Urinary bladder (tissue), 4 donors: ENCODE results near the gene AMBRA1. TPM values are rescaled to one million over a fixed set of nuclear protein-coding genes. Genes with fewer than 3 reads are reported as not detected.

ENCODE experiments used
- DNase-seq: peaks from one replicate; pipeline ENCODE4 v3.0.0-alpha.2; 2015; ENCODE audit errors: extremely low spot score
- H3K27ac ChIP-seq: one replicate; pipeline ENCODE4 v1.5.1; 2013; ENCODE audit warnings: low read depth, mild to moderate bottlenecking, moderate library complexity
- H3K36me3 ChIP-seq: one replicate; pipeline ENCODE4 v1.6.1; 2013; ENCODE audit warnings: mild to moderate bottlenecking, moderate library complexity; ENCODE audit not compliant: insufficient read depth
- H3K4me1 ChIP-seq: one replicate; pipeline ENCODE4 v1.6.1; 2013; ENCODE audit warnings: mild to moderate bottlenecking, moderate library complexity; ENCODE audit not compliant: insufficient read depth
- H3K4me3 ChIP-seq: one replicate; pipeline ENCODE4 v1.5.1; 2013; ENCODE audit warnings: low read depth, low read length
- WGBS: extraction: QIAGEN DNeasy Blood & Tissue Kit; methylation state at CpG from one replicate; pipeline ENCODE4 v1.1.7; 2013; 5-methylcytosine and 5-hydroxymethylcytosine counted together
- polyA plus RNA-seq: library from polyadenylated mRNA; stranded (reverse); fragments of 200-250 nt; gene quantifications from one replicate; pipeline ENCODE4 v1.2.3, GENCODE V29; 2013
- small RNA-seq: library from RNA; depleted of rRNA; stranded (forward); fragments of <200 nt; gene quantifications from one replicate; pipeline ENCODE3, GENCODE V24; 2014
- total RNA-seq: library from RNA; depleted of rRNA; stranded (reverse); fragments of >200 nt; gene quantifications from one replicate; pipeline ENCODE4 v1.2.3, GENCODE V29; 2014
- donor health status: healthy with polysubstance abuse.
- donor health status: healthy.

Gene AMBRA1
- total and polyA plus RNA-seq, 2 donors, result 21.9 to 22.9 TPM

DNA sequence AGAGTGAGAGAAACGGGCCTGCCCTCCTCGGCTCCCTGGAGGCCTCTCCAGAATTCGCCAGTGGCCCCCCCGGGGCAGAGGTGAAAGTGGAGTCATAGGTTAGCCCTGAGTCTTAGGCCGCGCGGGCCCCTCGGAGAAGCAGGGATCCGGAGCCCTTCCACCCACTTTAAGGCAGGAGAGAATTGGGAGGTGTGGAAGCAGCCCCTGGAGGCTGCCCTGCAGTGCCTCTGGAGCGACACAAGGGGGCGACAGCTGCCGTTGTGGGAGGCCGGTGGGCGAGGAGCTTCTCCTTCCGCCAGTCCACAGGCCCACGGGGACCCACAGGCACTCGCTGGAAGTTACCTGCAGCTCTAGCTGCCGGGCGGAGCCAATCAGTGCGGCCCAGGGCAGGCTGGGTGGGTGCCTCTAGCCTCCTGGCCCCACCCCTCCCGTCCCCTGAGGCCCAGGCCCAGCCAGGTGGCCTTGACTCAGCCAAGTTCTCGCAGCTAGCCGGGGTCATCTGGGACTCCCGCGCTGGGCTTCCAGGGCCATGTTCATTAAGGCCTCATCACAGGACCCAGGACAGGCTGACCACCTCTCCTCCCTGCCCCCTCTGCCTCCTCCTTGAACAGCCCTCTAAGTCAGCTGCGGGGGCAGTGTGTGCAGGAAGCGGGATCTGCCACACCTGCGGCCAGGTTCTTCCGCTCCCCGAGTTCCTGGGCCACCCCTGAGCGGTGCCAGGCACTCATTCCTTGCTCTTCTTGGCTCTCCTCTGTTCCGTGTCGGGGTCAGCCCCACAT, 241.6 kb downstream of the AMBRA1 start:
- no peaks in the 10 kb centered on the region for H3K4me1 ChIP-seq
- no peak overlapping the region for H3K4me3 ChIP-seq
- DNase-seq, result no peak
- H3K36me3 ChIP-seq, result no peaks in the 10 kb centered on the region
- H3K27ac ChIP-seq, result no peak overlapping the region
- 62% methylated on average over 33 of the region's 33 CpGs for WGBS

DNA sequence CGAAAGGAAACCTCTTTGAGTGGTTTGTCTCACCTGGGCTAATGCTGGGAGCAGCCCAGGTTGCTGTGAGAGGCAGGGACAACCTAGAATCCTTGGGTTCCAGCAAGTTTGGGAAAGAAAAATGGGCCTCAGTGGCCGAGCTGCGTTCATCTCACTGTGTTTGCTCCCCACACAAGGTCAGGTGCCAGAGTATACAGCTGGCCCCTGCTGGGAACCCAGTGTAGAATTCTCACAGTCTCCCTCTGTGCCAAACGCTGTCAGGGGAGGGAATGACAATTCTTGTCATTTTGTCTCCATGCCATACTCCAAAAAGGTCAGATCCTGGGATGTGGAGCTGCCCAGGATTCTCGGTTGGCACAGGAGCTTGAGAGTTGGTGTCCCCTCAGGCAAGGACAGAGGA, 242.2 kb downstream of the AMBRA1 start:
- DNase-seq, result no peak
- H3K36me3 ChIP-seq, result no peaks in the 10 kb centered on the region
- no peak overlapping the region for H3K4me3 ChIP-seq
- H3K27ac ChIP-seq, result no peak overlapping the region
- no peaks in the 10 kb centered on the region for H3K4me1 ChIP-seq
- 80% methylated on average over 5 of the region's 5 CpGs for WGBS

DNA sequence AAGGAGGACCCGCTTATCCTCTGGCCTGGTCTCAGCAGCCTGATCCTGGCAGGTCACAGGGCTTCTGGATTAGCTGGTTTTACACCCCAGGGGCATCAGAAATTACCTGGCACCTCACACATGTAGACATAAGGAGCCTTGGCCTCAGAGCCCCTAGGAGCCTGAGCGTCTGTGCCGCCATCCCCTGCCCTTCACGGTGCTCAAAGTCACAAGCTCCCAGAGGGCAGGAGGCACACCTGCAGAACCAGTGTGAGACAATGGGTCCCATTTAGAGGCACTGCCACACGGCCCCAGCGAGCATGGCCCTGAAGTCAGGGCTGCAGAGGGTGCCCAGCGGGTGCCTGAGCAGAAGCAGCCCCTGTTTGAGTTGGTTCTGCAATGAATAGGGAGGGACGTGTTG, 242.7 kb downstream of the AMBRA1 start:
- DNase-seq, result no peak
- Histone ChIP-seq H3K4me3 (no peak overlapping the region), H3K36me3 (no peaks in the 10 kb centered on the region), H3K4me1 (no peaks in the 10 kb centered on the region), H3K27ac (no peak overlapping the region)
- 92% methylated on average over 8 of the region's 8 CpGs for WGBS

DNA sequence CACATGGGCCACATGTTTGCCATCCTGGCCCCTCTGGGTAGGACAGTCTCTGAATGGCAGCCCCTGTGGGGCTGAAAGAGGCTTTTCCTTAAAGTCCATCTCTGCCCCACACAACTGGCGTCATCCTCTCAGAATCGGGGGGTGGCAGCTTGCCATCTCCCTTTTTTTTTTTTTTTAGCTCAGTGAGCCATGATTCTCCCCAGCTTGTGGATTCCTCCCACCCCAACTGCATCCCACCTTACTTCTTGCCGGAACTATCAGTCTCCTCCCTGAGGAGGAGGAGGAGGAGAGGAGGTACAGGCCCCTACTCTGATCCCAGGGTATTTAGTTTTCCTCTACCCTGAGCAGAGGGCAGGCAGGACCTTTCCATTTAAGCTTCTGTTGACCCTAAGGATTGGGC, 243.1 kb downstream of the AMBRA1 start:
- H3K4me3 ChIP-seq, result no peak overlapping the region
- no peaks in the 10 kb centered on the region for H3K4me1 ChIP-seq
- H3K27ac ChIP-seq, result no peak overlapping the region
- no peak for DNase-seq
- H3K36me3 ChIP-seq, result no peaks in the 10 kb centered on the region
- WGBS, result 65% methylated on average over 3 of the region's 3 CpGs

DNA sequence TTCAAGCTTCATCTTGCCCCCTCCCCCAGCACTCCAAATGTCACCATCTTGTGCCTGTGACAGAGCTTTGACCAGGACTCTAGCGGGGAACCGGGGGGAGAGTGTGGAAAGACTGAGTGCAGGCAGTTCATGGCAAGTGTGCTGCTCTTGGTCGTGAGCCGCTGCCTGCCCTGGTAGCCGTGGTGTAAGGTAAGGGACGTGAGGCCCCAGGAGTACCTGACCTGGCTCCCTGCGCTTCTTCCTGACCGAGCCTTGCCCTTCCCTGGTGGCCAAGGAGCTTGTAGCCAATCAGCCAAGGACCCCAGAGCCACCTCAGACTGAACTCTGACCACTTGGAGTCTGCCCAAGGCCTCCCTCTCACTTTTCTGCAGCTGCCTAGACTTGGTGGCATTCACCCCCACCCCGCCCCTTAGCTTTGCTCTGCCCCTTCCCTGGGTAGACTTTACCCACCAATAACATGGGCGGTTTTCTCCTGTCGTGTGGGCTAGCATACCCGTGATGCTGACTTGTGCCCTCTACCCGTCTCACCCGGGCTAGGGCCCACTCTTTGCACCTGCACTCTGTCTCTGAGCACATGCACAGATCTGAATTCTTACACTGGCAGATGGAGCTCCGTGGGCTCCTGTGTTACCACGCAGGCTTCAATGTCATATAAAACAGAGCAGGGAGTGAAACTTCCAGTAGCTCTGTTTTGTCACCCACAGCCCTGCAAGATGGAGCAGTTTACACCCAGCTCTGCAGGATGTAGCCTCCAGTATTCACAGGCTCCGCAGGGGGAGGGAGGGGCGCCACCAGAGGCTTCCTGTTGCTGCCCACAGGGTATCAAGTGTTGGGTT, 245.0 kb downstream of the AMBRA1 start:
- Histone ChIP-seq H3K4me3 (peak overlapping the region; percentile 67), H3K27ac (no peak overlapping the region), H3K4me1 (no peaks in the 10 kb centered on the region), H3K36me3 (no peaks in the 10 kb centered on the region)
- no peak for DNase-seq
- WGBS, result 74% methylated on average over 18 of the region's 18 CpGs

DNA sequence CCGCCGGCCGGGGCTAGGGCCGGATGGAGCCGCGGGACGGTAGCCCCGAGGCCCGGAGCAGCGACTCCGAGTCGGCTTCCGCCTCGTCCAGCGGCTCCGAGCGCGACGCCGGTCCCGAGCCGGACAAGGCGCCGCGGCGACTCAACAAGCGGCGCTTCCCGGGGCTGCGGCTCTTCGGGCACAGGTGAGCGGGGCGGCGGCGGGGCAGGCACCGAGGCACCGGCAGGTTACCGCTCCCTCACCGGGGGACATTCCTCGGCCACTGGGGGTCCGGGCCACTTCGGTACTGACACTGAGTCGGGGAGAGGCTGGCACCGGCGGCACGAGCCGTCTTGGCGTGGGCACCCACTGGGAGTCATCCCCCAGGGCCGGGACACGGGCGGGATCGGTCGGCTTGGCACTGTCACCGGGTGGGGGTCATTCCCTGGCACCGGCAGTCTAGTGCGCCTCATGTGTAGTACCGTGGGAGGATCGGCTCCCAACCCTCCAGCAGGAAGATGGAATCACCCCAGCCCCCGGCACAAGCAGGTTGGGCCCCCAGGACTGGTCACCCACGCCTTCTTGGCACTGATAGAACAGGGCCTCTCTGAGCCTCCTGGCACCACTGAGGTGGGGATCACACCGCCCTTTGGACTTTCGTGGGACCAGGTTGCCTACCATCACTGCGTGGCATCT, 246.0 kb downstream of the AMBRA1 start:
- Histone ChIP-seq H3K4me3 (peak overlapping the region; percentile 67), H3K4me1 (no peaks in the 10 kb centered on the region), H3K27ac (no peak overlapping the region), H3K36me3 (no peaks in the 10 kb centered on the region)
- WGBS, result 3% methylated on average over 63 of the region's 63 CpGs
- DNase-seq, result no peak

DNA sequence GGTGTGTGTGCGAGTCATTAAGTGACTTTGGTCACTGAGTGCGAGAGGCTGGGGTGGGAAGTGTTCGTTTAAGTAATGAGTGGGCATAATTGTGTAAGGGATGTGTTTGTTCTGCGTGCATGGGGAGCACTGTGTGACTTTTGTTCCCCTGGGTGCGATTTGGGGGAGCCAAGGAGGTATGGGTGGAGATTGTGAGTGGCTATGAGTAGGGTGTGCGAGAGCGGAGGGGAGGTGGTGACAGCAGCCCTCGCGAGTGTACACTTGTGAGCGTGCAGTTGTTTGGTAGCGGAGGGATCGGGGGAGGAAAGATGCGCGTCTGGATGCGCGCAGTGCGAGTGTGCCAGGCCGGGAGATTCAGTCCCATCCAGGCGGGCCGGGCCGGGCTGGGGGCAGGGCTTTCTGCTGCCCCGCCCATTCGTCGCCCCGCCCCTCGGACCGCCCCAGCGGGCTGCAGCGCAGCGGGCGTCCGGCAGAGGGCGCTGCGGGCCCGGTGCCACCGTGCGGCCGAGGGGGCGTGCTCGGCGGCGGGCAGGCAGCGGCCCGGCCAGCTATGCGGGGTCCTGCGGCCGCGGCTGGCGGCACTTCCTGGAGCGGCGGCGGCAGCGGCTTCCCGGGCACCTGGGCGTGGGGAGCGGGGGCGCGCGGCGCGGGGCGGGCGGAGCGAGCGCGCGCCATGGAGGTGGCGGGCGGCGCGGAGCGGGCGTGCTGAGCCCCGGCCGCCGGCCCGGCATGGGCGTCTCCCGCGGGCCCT, 246.8 kb downstream of the AMBRA1 start, which contains the start of gene DGKZ:
Gene DGKZ, plus strand, starts transcription at position 578 of the 751 bp plus-strand sequence. CDS start 197 bp downstream, outside the sequence.
- 5% methylated on average over 78 of the region's 80 CpGs for WGBS
- Histone ChIP-seq H3K4me3 (peak within 1 kb of the TSS; percentile 67), H3K27ac (no peak within 1 kb of the TSS), H3K36me3 (no peaks in the 10 kb centered on the region), H3K4me1 (no peaks in the 10 kb centered on the region)
- no peak for DNase-seq

Small RNA genes lying within 50 kb of the gene (small RNA-seq; reads per million reads assigned to genes)
- not detected for gene MIR3160-1
- not detected for gene MIR4688

Other genes starting within 250 kb of the AMBRA1 start
- gene DGKZ, start 246.6 kb downstream of the AMBRA1 start, total RNA-seq, result 18.5 TPM
- 47.8 TPM for gene DGKZ, start 246.6 kb downstream of the AMBRA1 start, polyA plus RNA-seq
- gene MDK, start 212.4 kb downstream of the AMBRA1 start, total RNA-seq, result 68.8 TPM
- 58.3 TPM for gene MDK, start 212.4 kb downstream of the AMBRA1 start, polyA plus RNA-seq
- gene CHRM4, start 202.2 kb downstream of the AMBRA1 start, total RNA-seq, result 0.21 TPM
- gene CHRM4, start 202.2 kb downstream of the AMBRA1 start, polyA plus RNA-seq, result 0.56 TPM
- 2.0 TPM for gene HARBI1, start 23.2 kb upstream of the AMBRA1 start, total RNA-seq
- gene HARBI1, start 23.2 kb upstream of the AMBRA1 start, polyA plus RNA-seq, result 3.3 TPM
- gene ATG13, start 23.5 kb upstream of the AMBRA1 start, total RNA-seq, result 46.5 TPM
- gene ATG13, start 23.5 kb upstream of the AMBRA1 start, polyA plus RNA-seq, result 48.0 TPM
- 41.8 TPM for gene ARHGAP1, start 106.6 kb upstream of the AMBRA1 start, total RNA-seq
- 128 TPM for gene ARHGAP1, start 106.6 kb upstream of the AMBRA1 start, polyA plus RNA-seq
- gene ZNF408, start 107.0 kb upstream of the AMBRA1 start, total RNA-seq, result 3.1 TPM
- 10.3 TPM for gene ZNF408, start 107.0 kb upstream of the AMBRA1 start, polyA plus RNA-seq
- gene F2, start 125.2 kb upstream of the AMBRA1 start, total RNA-seq, result not detected
- 0.84 TPM for gene F2, start 125.2 kb upstream of the AMBRA1 start, polyA plus RNA-seq